HG03575 (cell line): ENCODE results near the gene ZFYVE9.
"Not testable (repeated sequence)": the region's sequence is repeated elsewhere in the genome, so short reads cannot be mapped to it uniquely, and the experiment has no call there.

Source experiments
- ATAC-seq: cut with Tn5 transposase; IDR thresholded peaks from one replicate; pipeline ENCODE4 v1.9.1; 2021; ENCODE audit not compliant: unreplicated experiment, insufficient number of reproducible peaks, low FRiP score; ENCODE audit errors: extremely low read depth

ZFYVE9 gene

GRCh38 chr1:52145137-52145536, 3.2 kb downstream of the ZFYVE9 start:
- ATAC-seq = no peak

GRCh38 chr1:52150445-52150844, 8.6 kb downstream of the ZFYVE9 start:
- not testable (repeated sequence) for ATAC-seq

GRCh38 chr1:52150946-52151345, 9.1 kb downstream of the ZFYVE9 start:
- ATAC-seq = no peak

DNA sequence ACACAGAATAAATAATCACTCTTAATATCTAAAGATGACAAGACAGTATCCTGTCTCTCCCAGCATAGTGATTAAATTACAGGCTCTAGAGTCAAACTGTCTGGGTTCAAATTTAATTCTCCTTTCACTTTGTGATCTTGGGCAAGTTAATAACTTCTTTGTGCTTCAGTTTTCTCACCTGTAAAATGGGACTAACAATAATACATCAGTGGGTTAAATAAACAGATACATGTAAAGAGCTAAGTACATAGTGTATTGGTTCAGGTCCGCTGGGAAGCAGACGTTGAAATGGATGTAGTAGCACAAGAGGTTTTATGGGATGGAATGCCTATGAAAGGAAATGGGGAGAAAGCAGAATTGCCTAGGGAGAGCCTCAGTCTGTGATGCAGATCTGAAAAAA, 10.7 kb downstream of the ZFYVE9 start:
- no peak for ATAC-seq

GRCh38 chr1:52153010-52153409, 11.1 kb downstream of the ZFYVE9 start:
- ATAC-seq = no peak

GRCh38 chr1:52153898-52154297, 12.0 kb downstream of the ZFYVE9 start:
- ATAC-seq = no peak

DNA sequence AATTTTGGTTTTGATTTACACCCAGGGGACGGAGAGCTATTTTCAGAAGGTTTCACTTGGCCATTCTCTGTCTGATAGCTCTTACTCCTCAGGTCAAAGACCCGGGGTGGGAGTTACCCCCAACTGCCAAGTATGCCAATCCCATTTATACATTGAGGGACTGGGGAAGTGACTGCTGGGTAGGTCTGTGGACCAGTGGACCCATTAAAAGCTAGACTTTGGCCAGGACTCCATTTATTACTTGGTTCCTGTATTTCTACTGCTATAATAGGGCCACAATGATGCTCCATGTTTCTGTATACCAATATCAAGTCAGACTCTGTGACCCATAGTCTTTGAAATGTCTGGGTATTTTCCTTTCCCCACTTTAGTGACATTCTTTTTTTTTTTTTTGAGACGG, 14.6 kb downstream of the ZFYVE9 start:
- ATAC-seq = no peak

DNA sequence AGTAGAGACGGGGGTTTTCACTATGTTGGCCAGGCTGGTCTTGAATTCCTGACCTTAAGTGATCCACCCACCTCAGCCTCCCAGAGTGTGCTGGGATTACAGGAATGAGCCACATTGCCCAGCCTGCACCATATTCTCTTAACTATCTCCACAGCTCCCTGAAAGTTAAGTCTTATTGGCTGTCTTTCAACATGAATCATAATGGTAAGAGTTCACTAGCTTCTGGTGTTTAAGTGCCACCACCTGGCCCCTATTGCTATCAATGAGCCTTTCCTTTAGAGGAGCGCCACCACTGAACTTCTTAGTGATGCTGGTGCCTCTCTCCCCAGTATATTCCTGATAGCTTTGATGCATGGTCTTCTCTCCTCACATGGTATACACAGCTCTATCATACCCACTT, 15.7 kb downstream of the ZFYVE9 start:
- ATAC-seq = no peak

- ATAC-seq = no peak
Observed at GRCh38 chr1:52158218-52158617, 16.3 kb downstream of the ZFYVE9 start.

DNA sequence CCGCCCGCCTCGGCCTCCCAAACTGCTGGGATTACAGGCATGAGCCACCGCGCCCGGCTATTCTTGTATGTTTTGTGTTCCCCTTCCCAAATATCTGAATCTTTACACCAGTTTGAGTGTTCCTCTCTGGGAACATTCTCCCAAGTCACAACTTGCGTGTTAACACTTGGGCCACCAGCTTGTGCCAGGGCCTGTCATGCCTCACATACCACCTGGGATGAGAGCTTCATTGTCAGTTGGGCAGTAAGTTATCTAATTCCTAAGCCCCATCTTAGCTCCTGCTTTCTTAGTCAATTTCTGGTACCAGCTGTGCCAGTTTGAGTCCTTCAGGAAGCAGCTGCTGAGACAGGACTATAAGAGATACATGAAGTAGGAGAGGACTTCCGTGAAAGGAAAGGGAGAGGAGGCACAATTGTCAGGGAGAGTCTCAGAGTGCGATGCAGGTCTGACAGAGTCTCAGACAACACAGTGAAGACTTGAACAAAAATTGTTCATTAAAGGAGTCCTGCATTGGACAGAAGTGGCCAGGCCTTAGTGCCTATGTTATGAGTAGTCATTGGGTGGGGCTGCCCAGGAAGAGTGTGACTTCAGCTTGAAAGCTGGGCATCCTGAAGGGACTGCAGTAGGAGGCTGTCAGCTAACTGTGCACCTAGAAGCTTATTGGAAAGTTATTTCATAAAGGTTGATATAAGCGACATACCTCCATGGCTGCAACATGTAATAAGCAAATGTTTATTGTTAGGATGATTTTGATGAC, 17.3 kb downstream of the ZFYVE9 start:
- no peak for ATAC-seq

- ATAC-seq = no peak
Observed at GRCh38 chr1:52162947-52163346, 21.1 kb downstream of the ZFYVE9 start.

DNA sequence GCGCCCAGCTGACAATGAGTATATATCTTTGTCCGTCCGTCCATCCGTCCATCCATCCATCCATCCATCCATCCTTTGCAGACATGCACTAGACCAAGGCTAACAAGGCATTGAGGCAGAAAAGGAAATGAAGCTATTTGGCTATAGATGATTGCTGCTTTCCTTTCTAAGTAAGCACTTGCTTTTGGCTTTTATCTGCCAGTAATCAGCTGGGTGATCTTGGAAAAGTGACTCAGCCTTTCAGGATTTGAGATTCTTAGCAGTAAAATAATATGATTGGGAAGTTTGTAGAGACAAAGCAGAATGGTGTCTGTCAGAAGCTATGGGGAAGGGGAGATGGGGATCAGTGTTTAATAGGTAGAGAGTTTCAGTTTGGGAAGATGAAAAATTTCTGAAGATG, 22.7 kb downstream of the ZFYVE9 start:
- ATAC-seq = no peak

- no peak for ATAC-seq
Observed at GRCh38 chr1:52166996-52167753, 25.3 kb downstream of the ZFYVE9 start.

GRCh38 chr1:52168373-52169080, 26.6 kb downstream of the ZFYVE9 start:
- no peak for ATAC-seq

- not testable (repeated sequence) for ATAC-seq
Observed at GRCh38 chr1:52171149-52171548, 29.3 kb downstream of the ZFYVE9 start.

- no peak for ATAC-seq
Observed at GRCh38 chr1:52179073-52179472, 37.2 kb downstream of the ZFYVE9 start.

DNA sequence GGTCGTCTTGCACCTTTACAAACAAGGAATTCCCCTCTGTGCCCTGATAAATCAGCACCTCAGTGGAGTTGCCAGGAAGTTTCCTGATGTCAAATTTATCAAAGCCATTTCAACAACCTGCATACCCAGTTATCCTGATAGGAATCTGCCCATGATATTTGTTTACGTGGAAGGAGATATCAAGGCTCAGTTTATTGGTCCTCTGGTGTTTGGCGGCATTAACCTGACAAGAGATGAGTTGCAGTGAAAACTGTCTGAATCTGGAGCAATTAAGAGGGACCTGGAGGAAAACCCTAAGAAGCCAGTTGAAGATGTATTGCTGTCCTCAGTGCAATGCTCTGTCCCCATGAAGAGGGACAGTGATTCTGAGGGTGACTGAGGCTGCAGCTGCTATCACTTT, 38.3 kb downstream of the ZFYVE9 start:
- ATAC-seq = no peak

DNA sequence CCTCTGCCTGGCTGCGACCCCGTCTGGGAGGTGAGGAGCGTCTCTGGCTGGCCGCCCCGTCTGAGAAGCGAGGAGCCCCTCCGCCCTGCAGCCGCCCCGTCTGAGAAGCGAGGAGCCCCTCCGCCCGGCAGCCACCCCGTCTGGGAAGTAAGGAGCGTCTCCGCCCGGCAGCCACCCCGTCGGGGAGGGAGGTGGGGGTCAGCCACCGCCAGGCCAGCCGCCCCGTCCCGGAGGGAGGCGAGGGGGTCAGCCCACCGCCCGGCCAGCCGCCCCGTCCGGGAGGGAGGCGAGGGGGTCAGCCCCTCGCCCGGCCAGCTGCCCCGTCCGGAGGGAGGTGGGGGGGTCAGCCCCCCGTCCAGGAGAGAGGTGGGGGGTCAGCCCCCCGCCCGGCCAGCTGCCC, 39.9 kb downstream of the ZFYVE9 start:
- not testable (repeated sequence) for ATAC-seq

- not testable (repeated sequence) for ATAC-seq
Observed at GRCh38 chr1:52182328-52182727, 40.4 kb downstream of the ZFYVE9 start.

- no peak for ATAC-seq
Observed at GRCh38 chr1:52182874-52183400, 41.0 kb downstream of the ZFYVE9 start.
